HG03196 (cell line): Measurements from ENCODE around the gene HMG20B.
A peak's percentile ranks its signal among the peaks of the same experiment; 100 is the strongest.

Experiments used
- ATAC-seq: cut with Tn5 transposase; IDR thresholded peaks from one replicate; pipeline ENCODE4 v1.9.1; 2021; ENCODE audit not compliant: unreplicated experiment

HMG20B gene

GRCh38 chr19:3618811-3619630 lies 46.3 kb downstream of the HMG20B start:
- no peak for ATAC-seq

- ATAC-seq, result no peak
Observed at GRCh38 chr19:3619631-3620012, 46.9 kb downstream of the HMG20B start.

GRCh38 chr19:3620145-3620816 lies 47.5 kb downstream of the HMG20B start:
- no peak for ATAC-seq

GRCh38 chr19:3620817-3621547 lies 48.2 kb downstream of the HMG20B start:
- ATAC-seq, result no peak

GRCh38 chr19:3621689-3622088 lies 48.9 kb downstream of the HMG20B start:
- no peak for ATAC-seq

GRCh38 chr19:3622224-3622623 lies 49.5 kb downstream of the HMG20B start:
- ATAC-seq, result no peak

- no peak for ATAC-seq
Observed at GRCh38 chr19:3623716-3624115, 51.0 kb downstream of the HMG20B start.

- ATAC-seq, result peak; percentile 10
Observed at GRCh38 chr19:3625996-3626472, 53.3 kb downstream of the HMG20B start.

- peak; percentile 64 for ATAC-seq
Observed at GRCh38 chr19:3626473-3627350, 54.0 kb downstream of the HMG20B start, which contains the start of gene CACTIN. TSS of gene CACTIN (minus strand) at chr19:3626790. CDS start at chr19:3626762, 28 bp downstream.

GRCh38 chr19:3627351-3627723 lies 54.6 kb downstream of the HMG20B start:
- no peak for ATAC-seq
